ENCODE results near the gene KHK. TPM values are rescaled to one million over a fixed set of nuclear protein-coding genes. Genes with fewer than 3 reads are reported as not detected.
A peak's percentile ranks its signal among the peaks of the same experiment; 100 is the strongest.

Gene KHK
- total RNA-seq, 1 donor from 2014 or later, result 4.4 TPM

DNA sequence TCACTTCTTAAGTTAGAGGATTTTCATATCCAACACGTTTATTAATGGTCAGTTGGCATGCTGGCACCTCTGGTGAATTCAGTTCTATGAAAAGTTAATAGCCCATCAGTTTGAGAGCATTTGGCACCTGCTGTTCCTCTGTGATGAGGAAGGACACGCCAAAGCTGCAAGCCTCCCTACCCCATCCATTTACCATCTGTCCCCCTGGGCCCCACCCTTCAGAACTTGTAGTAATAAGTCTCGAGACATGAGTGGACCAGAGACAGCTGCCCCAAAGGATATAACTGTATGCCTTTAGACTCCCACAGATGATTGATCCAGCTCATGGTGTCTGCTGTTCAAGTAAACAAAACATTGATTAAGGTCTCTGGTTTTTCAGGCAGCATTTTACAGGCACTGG lies 21.4 kb upstream of the KHK start:
- Mint-ChIP-seq H3K27ac (no peak overlapping the region), H3K27me3 (no peaks in the 10 kb centered on the region), H3K36me3 (ENCODE audit: insufficient read depth) (peaks cover 17% of the 10 kb centered on the region), H3K4me3 (ENCODE audit: low read depth) (no peak overlapping the region), H3K9me3 (ENCODE audit: low read depth) (no peaks in the 10 kb centered on the region), H3K4me1 (ENCODE audit: low read depth) (peaks cover 2% of the 10 kb centered on the region)
- no peak for TF ChIP-seq CTCF (IDR thresholded peaks at IDR 0.05; ENCODE audit: unreplicated experiment)
- no peak for DNase-seq (ENCODE audit: low spot score, unreplicated experiment)

DNA sequence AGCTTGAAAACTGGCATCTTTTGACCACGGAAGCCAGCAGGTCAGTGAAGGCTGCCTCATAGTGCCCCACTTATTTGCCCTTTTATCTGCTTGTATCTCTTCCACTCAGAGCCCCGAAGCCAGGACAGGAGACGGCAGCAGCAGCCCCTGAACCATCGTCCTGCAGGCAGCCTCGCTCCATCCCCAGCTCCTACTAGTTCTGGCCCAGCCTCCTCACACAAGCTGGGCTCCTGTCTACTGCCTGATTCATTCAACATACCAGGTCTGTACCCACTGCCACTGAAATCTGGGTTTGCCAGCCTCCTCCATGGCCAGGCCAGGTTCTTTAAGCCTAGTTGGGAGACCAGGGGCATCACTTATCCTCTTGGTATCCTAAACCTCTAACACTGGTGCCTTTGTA lies 19.2 kb upstream of the KHK start:
- TF ChIP-seq CTCF (IDR thresholded peaks at IDR 0.05; ENCODE audit: unreplicated experiment), result no peak
- Mint-ChIP-seq H3K4me3 (ENCODE audit: low read depth) (no peak overlapping the region), H3K9me3 (ENCODE audit: low read depth) (no peaks in the 10 kb centered on the region), H3K36me3 (ENCODE audit: insufficient read depth) (peaks cover 15% of the 10 kb centered on the region), H3K27ac (peak overlapping the region; percentile 62), H3K4me1 (ENCODE audit: low read depth) (peaks cover 12% of the 10 kb centered on the region), H3K27me3 (no peaks in the 10 kb centered on the region)
- DNase-seq (ENCODE audit: low spot score, unreplicated experiment), result no peak

GRCh38 chr2:27069436-27069835 lies 17.1 kb upstream of the KHK start:
- Mint-ChIP-seq H3K4me1 (ENCODE audit: low read depth) (peaks cover 12% of the 10 kb centered on the region), H3K4me3 (ENCODE audit: low read depth) (peak overlapping the region; percentile 97), H3K9me3 (ENCODE audit: low read depth) (no peaks in the 10 kb centered on the region), H3K27ac (no peak overlapping the region), H3K36me3 (ENCODE audit: insufficient read depth) (peaks cover 12% of the 10 kb centered on the region), H3K27me3 (peaks cover 4% of the 10 kb centered on the region)
- no peak for TF ChIP-seq CTCF (IDR thresholded peaks at IDR 0.05; ENCODE audit: unreplicated experiment)
- no peak for DNase-seq (ENCODE audit: low spot score, unreplicated experiment)

GRCh38 chr2:27069961-27070618 lies 16.5 kb upstream of the KHK start:
- peaks cover 12% of the 10 kb centered on the region for H3K36me3 Mint-ChIP-seq (ENCODE audit: insufficient read depth)
- peak overlapping the region; percentile 41 for H3K27ac Mint-ChIP-seq
- H3K4me3 Mint-ChIP-seq (ENCODE audit: low read depth), result peak overlapping the region; percentile 97
- TF ChIP-seq CTCF (IDR thresholded peaks at IDR 0.05; ENCODE audit: unreplicated experiment), result no peak
- H3K9me3 Mint-ChIP-seq (ENCODE audit: low read depth), result no peaks in the 10 kb centered on the region
- H3K4me1 Mint-ChIP-seq (ENCODE audit: low read depth), result peaks cover 12% of the 10 kb centered on the region
- peaks cover 11% of the 10 kb centered on the region for H3K27me3 Mint-ChIP-seq
- no peak for DNase-seq (ENCODE audit: low spot score, unreplicated experiment)

- H3K4me1 Mint-ChIP-seq (ENCODE audit: low read depth), result peaks cover 12% of the 10 kb centered on the region
- no peaks in the 10 kb centered on the region for H3K9me3 Mint-ChIP-seq (ENCODE audit: low read depth)
- peaks cover 12% of the 10 kb centered on the region for H3K27me3 Mint-ChIP-seq
- H3K27ac Mint-ChIP-seq, result peak overlapping the region; percentile 96
- H3K4me3 Mint-ChIP-seq (ENCODE audit: low read depth), result peak overlapping the region; percentile 97
- no peak for TF ChIP-seq CTCF (IDR thresholded peaks at IDR 0.05; ENCODE audit: unreplicated experiment)
- no peak for DNase-seq (ENCODE audit: low spot score, unreplicated experiment)
- H3K36me3 Mint-ChIP-seq (ENCODE audit: insufficient read depth), result peaks cover 10% of the 10 kb centered on the region
Observed at GRCh38 chr2:27070653-27071276, 15.8 kb upstream of the KHK start.
